HEK293T (cell line): ENCODE data around the gene PRPF40B.

Experiments used
- CTBP1 ChIP-seq: fragments of 450-650 bp; IDR thresholded peaks from 2 replicates; pipeline ENCODE4 v1.6.1; 2016; ENCODE audit warnings: borderline replicate concordance
- ZNF384 ChIP-seq: fragments of 450-650 bp; IDR thresholded peaks from 2 replicates; pipeline ENCODE4 v1.6.1; 2016

DNA sequence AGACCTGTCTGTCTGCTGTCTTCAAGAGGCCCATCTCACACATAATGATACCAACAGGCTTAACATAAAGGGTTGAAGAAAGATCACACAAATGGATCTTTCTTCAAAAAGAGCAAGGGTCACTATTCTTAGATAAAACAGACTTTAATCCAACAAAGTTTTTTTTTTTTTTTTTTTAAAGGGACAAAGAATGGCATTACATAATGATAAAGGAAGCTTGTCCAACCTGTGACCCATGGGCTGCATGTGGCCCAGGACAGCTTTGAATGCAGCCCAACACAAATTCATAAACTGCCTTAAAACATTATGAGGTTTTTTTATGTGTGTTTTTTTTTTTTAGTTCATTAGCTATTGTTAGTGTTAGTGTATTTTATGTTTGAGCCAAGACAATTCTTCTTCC is 11.2 kb upstream of the PRPF40B start:
- TF ChIP-seq ZNF384 = no peak
- no peak for TF ChIP-seq CTBP1
